ENCODE measurements around the gene PIK3R1.

DNA sequence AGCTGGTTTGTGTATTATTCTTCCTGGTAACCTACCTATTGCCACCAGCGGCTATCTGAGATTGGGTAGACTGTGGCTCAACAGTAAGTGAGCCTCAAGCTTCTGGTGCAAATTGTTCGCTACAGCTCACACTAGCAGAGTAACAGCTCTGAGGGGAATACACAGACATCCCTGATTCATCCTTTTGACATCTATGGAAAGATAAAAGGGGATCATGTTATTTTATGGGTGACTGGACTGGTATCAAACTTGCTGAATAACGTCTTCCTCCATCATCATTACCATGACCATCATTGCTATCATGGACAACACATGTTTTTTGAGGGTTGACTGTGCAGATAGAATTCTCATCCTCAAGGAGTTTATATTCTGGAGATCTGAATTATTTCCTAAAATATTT, 129.6 kb downstream of the PIK3R1 start:
- TF ChIP-seq, protein P1, sequence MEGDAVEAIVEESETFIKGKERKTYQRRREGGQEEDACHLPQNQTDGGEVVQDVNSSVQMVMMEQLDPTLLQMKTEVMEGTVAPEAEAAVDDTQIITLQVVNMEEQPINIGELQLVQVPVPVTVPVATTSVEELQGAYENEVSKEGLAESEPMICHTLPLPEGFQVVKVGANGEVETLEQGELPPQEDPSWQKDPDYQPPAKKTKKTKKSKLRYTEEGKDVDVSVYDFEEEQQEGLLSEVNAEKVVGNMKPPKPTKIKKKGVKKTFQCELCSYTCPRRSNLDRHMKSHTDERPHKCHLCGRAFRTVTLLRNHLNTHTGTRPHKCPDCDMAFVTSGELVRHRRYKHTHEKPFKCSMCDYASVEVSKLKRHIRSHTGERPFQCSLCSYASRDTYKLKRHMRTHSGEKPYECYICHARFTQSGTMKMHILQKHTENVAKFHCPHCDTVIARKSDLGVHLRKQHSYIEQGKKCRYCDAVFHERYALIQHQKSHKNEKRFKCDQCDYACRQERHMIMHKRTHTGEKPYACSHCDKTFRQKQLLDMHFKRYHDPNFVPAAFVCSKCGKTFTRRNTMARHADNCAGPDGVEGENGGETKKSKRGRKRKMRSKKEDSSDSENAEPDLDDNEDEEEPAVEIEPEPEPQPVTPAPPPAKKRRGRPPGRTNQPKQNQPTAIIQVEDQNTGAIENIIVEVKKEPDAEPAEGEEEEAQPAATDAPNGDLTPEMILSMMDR (IDR thresholded peaks at IDR 0.05), result no peak
- TF ChIP-seq POLR2A (IDR thresholded peaks at IDR 0.05), result no peak
- TF ChIP-seq POLR2AphosphoS5 (IDR thresholded peaks at IDR 0.05), result no peak
- no peak for TF ChIP-seq EP300 (IDR thresholded peaks at IDR 0.05)
